LNCAP (cell line): Measurements from ENCODE around the gene PRPF8.

Source experiments
- TF ChIP-seq, protein P1 (sequence below): fragments of 450-650 bp; IDR thresholded peaks from 2 replicates; pipeline ENCODE4 v1.5.1; 2017; ENCODE audit warnings: mild to moderate bottlenecking

Gene PRPF8

DNA sequence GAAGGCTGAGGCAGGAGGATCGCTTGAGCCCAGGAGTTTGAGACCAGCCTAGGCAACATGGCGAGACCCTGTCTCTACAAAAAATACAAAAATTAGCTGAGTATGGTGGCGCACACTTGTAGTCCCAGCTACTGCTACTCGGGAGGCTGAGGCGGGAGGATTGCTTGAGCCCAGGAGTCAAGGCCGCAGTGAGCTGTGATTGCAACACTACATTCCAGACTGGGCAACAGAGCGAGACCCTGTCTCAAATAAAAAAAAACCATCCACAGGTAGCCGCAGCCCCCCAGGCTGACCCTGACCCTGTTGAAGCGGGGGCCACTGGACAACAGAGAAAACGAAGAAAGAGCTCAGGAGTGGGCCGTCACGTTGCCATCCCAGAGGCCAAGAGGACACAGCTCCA lies 60.0 kb downstream of the PRPF8 start:
- TF ChIP-seq, protein P1, sequence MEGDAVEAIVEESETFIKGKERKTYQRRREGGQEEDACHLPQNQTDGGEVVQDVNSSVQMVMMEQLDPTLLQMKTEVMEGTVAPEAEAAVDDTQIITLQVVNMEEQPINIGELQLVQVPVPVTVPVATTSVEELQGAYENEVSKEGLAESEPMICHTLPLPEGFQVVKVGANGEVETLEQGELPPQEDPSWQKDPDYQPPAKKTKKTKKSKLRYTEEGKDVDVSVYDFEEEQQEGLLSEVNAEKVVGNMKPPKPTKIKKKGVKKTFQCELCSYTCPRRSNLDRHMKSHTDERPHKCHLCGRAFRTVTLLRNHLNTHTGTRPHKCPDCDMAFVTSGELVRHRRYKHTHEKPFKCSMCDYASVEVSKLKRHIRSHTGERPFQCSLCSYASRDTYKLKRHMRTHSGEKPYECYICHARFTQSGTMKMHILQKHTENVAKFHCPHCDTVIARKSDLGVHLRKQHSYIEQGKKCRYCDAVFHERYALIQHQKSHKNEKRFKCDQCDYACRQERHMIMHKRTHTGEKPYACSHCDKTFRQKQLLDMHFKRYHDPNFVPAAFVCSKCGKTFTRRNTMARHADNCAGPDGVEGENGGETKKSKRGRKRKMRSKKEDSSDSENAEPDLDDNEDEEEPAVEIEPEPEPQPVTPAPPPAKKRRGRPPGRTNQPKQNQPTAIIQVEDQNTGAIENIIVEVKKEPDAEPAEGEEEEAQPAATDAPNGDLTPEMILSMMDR, result no peak

DNA sequence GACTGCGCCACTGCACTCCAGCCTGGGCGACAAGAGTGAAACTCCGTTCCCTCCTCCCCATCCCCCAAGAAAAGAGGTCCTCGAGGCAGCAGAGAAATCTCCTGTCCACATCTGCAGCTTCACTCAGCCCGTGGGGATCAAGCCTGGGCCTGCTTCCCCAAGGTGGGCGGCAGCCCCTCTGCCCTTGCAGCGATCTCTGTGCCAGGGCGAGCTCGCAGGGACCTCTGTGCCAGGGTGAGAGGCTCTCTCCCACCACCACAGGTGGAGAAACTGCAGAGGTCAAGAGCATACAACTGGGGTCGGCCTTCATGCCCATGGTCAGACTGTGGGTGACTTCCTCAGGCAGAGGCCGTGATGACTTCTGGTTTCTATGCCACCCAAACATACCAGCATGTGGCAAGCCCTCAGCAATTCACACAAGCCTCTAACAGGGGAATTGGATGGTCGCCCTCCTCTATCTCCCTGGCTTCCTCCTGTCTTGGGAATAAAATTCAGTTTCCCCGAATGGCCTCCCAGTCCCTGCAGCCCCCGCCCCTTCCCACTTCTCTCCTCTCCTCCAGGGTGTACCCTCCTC lies 61.5 kb downstream of the PRPF8 start:
- TF ChIP-seq, protein P1, result no peak

DNA sequence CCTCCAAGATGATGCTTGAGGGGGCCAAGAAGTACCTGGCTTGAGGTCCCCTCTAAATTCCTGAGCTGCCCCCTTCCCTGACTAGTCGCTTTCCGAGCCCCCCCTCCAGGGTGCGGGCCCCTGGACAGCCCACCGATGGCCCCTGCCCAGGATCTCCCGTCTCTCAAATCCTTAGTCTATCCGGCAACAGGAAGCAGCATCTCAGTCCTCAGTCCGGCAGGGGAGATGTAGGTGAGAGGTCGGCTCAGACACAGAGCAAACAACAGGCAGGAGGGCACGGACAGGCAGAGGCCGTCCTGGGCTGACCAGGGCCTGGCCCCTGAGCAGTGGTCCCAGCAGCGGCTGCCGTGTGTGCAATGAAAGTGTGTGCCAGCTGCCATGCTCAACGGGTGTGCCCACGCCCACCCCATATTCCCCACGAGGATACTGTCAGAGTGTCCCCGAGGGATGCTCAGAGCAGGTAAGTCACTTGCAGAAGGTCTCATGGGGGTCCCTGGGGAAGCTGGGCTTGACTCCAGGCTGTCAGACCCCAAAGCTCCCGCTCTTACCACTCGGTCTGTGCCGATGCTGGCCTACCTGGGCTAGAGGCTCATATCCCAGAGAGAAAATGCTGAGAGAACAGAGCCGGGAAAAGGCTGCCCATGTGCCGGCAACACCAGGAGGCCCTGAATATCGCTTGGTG lies 63.3 kb downstream of the PRPF8 start:
- TF ChIP-seq, protein P1, result no peak

DNA sequence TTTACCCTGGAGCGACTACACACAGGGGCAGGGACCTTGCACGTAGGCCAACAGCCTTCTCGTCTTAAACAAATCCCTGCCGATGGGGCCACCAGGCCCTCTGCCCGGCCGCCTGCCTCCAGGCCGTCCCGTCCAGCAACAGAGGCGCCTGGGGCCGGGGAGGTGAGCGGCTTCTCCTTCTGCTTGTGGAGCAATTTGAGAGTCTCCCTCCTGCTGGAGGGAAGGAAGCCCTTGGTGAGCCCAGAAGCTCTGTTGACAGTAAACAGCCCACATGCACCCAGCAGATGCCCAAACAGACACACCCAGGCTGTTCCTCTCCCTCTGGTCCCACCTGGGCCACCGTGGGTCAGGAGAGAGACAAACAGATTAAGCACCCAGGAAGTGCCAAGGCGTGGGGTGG lies 64.2 kb downstream of the PRPF8 start:
- TF ChIP-seq, protein P1, result no peak

DNA sequence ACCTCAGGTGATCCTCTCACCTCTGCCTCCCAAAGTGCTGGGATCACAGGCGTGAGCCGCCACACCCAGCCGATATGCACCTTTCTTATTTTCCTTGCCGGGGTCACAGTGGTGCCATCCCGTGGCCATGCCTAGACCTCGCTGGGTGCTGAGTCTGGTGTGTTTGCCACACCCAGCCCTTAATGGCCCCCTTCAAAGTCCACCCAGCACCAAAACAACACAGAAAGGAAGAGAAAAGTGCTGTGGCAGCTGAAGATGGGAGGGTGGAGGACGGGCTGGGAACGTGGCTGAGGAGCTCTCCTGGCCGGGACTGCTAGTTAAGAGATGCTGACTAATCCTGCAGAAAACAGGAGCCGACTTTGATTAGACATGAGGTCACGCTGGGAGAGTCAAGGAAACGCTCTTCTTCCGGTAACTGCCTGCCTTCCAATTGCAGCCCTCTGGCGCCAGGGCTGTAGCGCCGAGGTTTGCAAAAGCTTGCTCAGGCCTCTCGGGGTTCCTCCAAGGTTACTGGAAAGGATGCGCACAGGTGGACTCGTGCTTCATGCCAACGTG lies 67.0 kb downstream of the PRPF8 start:
- TF ChIP-seq, protein P1, result no peak

DNA sequence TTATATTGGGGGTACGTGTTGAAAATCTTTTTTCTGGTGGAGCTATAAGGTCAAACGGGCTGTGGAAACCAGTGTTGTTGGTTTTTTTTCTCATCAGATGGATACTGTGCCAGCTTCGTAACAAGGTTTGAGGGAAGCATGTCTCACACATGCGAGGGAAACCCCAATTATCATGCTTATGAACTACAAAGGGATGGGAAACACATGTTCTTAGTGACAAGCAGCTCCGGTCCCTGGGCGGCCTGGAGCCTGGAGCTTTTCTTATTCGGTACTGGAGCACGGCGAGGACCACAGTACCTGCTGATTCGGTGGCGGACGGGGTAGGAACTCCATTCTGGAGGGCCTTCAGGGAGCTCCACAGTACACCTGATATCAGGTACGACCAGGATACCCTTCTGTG lies 68.6 kb downstream of the PRPF8 start:
- TF ChIP-seq, protein P1, result no peak

DNA sequence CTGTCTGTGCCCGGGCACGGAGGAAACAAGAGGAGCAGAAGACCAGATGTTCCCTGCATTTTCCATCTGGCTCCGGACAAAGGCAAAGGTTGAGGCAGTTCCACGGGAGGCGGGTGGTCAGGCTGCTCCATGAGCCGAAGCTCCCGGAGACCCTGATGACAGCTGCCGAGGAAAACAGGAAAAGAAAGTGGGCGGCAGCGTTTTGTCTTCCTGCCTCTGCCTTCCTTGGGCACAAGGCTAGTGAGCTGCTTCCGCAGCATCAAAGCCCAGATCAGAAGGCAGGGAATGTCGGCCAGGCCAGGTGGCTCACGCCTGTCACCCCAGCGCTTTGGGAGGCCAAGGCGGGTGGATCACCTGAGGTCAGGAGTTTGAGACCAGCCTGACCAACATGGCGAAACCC lies 72.3 kb downstream of the PRPF8 start:
- TF ChIP-seq, protein P1, result no peak
